Calu3 (cell line): ENCODE data around the gene FSTL5. TPM values are rescaled to one million over a fixed set of nuclear protein-coding genes. Genes with fewer than 3 reads are reported as not detected.

ENCODE experiments used
- BruUV-seq: library from RNA; stranded (reverse); fragments of 400-500 nt; replicated peaks from 2 replicates; lab custom pipeline; 2021; lab: Mats Ljungman, UMichigan
- CTCF ChIA-PET: fragments of 300-600 bp; sonication (Branson Sonifier 250); formaldehyde crosslinking; loops from one replicate; lab custom pipeline; 2022; ENCODE audit warnings: antibody characterized with exemption; lab: Charles Lee
- DNase-seq: peaks from one replicate; pipeline ENCODE4 v3.0.0; 2022
- H3K27ac Mint-ChIP-seq: one replicate; pipeline ENCODE4 v1.8.0; 2022; ENCODE audit warnings: mixed read lengths; ENCODE audit not compliant: unreplicated experiment
- H3K27me3 Mint-ChIP-seq: one replicate; pipeline ENCODE4 v1.8.0; 2022; ENCODE audit warnings: mixed read lengths; ENCODE audit not compliant: unreplicated experiment
- H3K36me3 Mint-ChIP-seq: one replicate; pipeline ENCODE4 v1.8.0; 2022; ENCODE audit warnings: mild to moderate bottlenecking, moderate library complexity, mixed read lengths; ENCODE audit not compliant: insufficient read depth, unreplicated experiment
- H3K4me1 Mint-ChIP-seq: one replicate; pipeline ENCODE4 v1.8.0; 2022; ENCODE audit warnings: mild to moderate bottlenecking, low read depth, mixed read lengths; ENCODE audit not compliant: unreplicated experiment
- H3K4me3 Mint-ChIP-seq: one replicate; pipeline ENCODE4 v1.8.0; 2022; ENCODE audit warnings: mild to moderate bottlenecking, low read depth, moderate library complexity, mixed read lengths; ENCODE audit not compliant: unreplicated experiment
- H3K9me3 Mint-ChIP-seq: one replicate; pipeline ENCODE4 v1.8.0; 2022; ENCODE audit warnings: low read depth, mixed read lengths; ENCODE audit not compliant: unreplicated experiment
- CTCF ChIP-seq: fragments of 200-600 bp; IDR thresholded peaks from one replicate; pipeline ENCODE4 v1.8.0; 2022; ENCODE audit warnings: antibody characterized with exemption; ENCODE audit not compliant: unreplicated experiment
- intact Hi-C: fragments of 100-400 bp; cut with micrococcal nuclease; formaldehyde crosslinking; loops from one replicate; pipeline ENCODE4 v1.10.0; 2022; ENCODE audit not compliant: unreplicated experiment
- total RNA-seq: library from RNA; stranded (reverse); gene quantifications from 2 replicates; pipeline ENCODE4 v1.2.3, GENCODE V29; 2022

FSTL5 gene
- total RNA-seq, 1 experiment from 2014 or later = not detected

- no peaks in the 10 kb centered on the region for H3K27me3 Mint-ChIP-seq
- no peak for DNase-seq
- intact Hi-C loops = no loop called here
- BruUV-seq = no TSS peak
- CTCF ChIA-PET = no interaction called here
- H3K36me3 Mint-ChIP-seq = no peaks in the 10 kb centered on the region
- no peak overlapping the region for H3K4me3 Mint-ChIP-seq
- H3K4me1 Mint-ChIP-seq = no peaks in the 10 kb centered on the region
- TF ChIP-seq CTCF = no peak
- H3K27ac Mint-ChIP-seq = no peak overlapping the region
- no peaks in the 10 kb centered on the region for H3K9me3 Mint-ChIP-seq
These were observed 256.8 kb downstream of the FSTL5 start for GRCh38 chr4:161906836-161907589.

- no peak for DNase-seq
- no peaks in the 10 kb centered on the region for H3K9me3 Mint-ChIP-seq
- intact Hi-C loops = no loop called here
- CTCF ChIA-PET = no interaction called here
- no peak for TF ChIP-seq CTCF
- H3K27ac Mint-ChIP-seq = no peak overlapping the region
- no peaks in the 10 kb centered on the region for H3K36me3 Mint-ChIP-seq
- no peak overlapping the region for H3K4me3 Mint-ChIP-seq
- no peaks in the 10 kb centered on the region for H3K4me1 Mint-ChIP-seq
- no peaks in the 10 kb centered on the region for H3K27me3 Mint-ChIP-seq
- no TSS peak for BruUV-seq
These were observed 263.7 kb downstream of the FSTL5 start for GRCh38 chr4:161900110-161900509.

GRCh38 chr4:161894493-161895167, 269.2 kb downstream of the FSTL5 start:
- Mint-ChIP-seq H3K36me3 (no peaks in the 10 kb centered on the region), H3K4me3 (no peak overlapping the region), H3K27ac (no peak overlapping the region), H3K27me3 (no peaks in the 10 kb centered on the region), H3K9me3 (no peaks in the 10 kb centered on the region), H3K4me1 (no peaks in the 10 kb centered on the region)
- TF ChIP-seq CTCF = no peak
- intact Hi-C loops = no loop called here
- no peak for DNase-seq
- no TSS peak for BruUV-seq
- CTCF ChIA-PET = no interaction called here

- H3K27me3 Mint-ChIP-seq = no peaks in the 10 kb centered on the region
- H3K36me3 Mint-ChIP-seq = no peaks in the 10 kb centered on the region
- no TSS peak for BruUV-seq
- CTCF ChIA-PET = no interaction called here
- DNase-seq = no peak
- intact Hi-C loops = no loop called here
- TF ChIP-seq CTCF = no peak
- no peaks in the 10 kb centered on the region for H3K9me3 Mint-ChIP-seq
- H3K4me3 Mint-ChIP-seq = no peak overlapping the region
- H3K27ac Mint-ChIP-seq = no peak overlapping the region
- H3K4me1 Mint-ChIP-seq = no peaks in the 10 kb centered on the region
These were observed 269.8 kb downstream of the FSTL5 start for GRCh38 chr4:161894014-161894413.
